Body of pancreas (tissue), 4 donors: ENCODE results near the gene TEAD1. TPM values are rescaled to one million over a fixed set of nuclear protein-coding genes. Genes with fewer than 3 reads are reported as not detected.

ENCODE experiments used
- ATAC-seq: fragments of 150-250 bp; one replicate; pipeline ENCODE4 v1.9.1; 2016
- DNase-seq, 4 donors: peaks; one replicate each; pipeline ENCODE4 v3.0.0-alpha.2; 2019
- H3K27ac ChIP-seq, 4 donors: fragments of 200-600 bp; sonication (generic); 1 replicate in 3 of 4; 2 replicates in 1 of 4; pipeline versions ENCODE4 v1.5.1 to v1.6.1; 2016 to 2019; ENCODE audit warnings: mild to moderate bottlenecking in 1 of 4, mixed read lengths in 1 of 4, moderate library complexity in 1 of 4
- H3K27me3 ChIP-seq, 2 donors: fragments of 200-600 bp; sonication (generic); one replicate each; pipeline ENCODE4 v1.6.0; 2016; ENCODE audit warnings: mild to moderate bottlenecking in 1 of 2
- H3K36me3 ChIP-seq, 2 donors: fragments of 200-600 bp; sonication (generic); replicated peaks in 1 of 2; 2 replicates each; pipeline ENCODE4 v1.5.1; 2016; ENCODE audit warnings: low read depth in 2 of 2; ENCODE audit not compliant: insufficient read depth in 1 of 2
- H3K4me1 ChIP-seq: fragments of 200-600 bp; sonication (generic); one replicate; pipeline ENCODE4 v1.6.0; 2016
- H3K4me3 ChIP-seq, 2 donors: fragments of 200-600 bp; sonication (generic); 1 replicate in 1 of 2; 2 replicates in 1 of 2; pipeline ENCODE4 v1.5.1; 2016 to 2019
- H3K9me3 ChIP-seq, 3 donors: fragments of 200-600 bp; sonication (generic); 1 replicate in 2 of 3; 2 replicates in 1 of 3; pipeline ENCODE4 v1.5.1; 2016
- POLR2A ChIP-seq, 3 donors: fragments of 450-650 bp; IDR thresholded peaks; one replicate each; pipeline ENCODE4 v1.6.1; 2016; ENCODE audit warnings: antibody characterized with exemption in 3 of 3, mild to moderate bottlenecking in 2 of 3
- WGBS, 2 donors: methylation state at CpG; one replicate each; pipeline ENCODE4 v1.1.5; 2017; 5-methylcytosine and 5-hydroxymethylcytosine counted together
- intact Hi-C: fragments of 100-400 bp; cut with DNase I; formaldehyde crosslinking; loops from one replicate; pipeline ENCODE4 v1.15.1; 2023
- total RNA-seq, 2 donors: library from RNA; depleted of rRNA; stranded (reverse); fragments of >200 nt; gene quantifications; one replicate each; pipeline ENCODE4 v1.1.0, GENCODE V29; 2016
- TF ChIP-seq, protein P1 (sequence below), 7 experiments: fragments of 450-650 bp in 4 of 7; fragments of 200-600 bp in 3 of 7; sonication (generic) in 3 of 7; IDR thresholded peaks; one replicate each; pipeline ENCODE4 v1.5.1; 2016 to 2019; ENCODE audit warnings: antibody characterized with exemption in 7 of 7

Gene TEAD1
- total RNA-seq, 2 donors from 2014 or later = 36.9 to 55.0 TPM

GRCh38 chr11:12639388-12639787, 34.8 kb upstream of the TEAD1 start:
- ATAC-seq = no peak
- Histone ChIP-seq H3K27me3 (no peaks in the 10 kb centered on the region), H3K27ac (no peak overlapping the region), H3K9me3 (no peaks in the 10 kb centered on the region), H3K4me3 (no peak overlapping the region), H3K36me3 (no peaks in the 10 kb centered on the region), H3K4me1 (no peaks in the 10 kb centered on the region)
- no peak for DNase-seq
- TF ChIP-seq, protein P1, sequence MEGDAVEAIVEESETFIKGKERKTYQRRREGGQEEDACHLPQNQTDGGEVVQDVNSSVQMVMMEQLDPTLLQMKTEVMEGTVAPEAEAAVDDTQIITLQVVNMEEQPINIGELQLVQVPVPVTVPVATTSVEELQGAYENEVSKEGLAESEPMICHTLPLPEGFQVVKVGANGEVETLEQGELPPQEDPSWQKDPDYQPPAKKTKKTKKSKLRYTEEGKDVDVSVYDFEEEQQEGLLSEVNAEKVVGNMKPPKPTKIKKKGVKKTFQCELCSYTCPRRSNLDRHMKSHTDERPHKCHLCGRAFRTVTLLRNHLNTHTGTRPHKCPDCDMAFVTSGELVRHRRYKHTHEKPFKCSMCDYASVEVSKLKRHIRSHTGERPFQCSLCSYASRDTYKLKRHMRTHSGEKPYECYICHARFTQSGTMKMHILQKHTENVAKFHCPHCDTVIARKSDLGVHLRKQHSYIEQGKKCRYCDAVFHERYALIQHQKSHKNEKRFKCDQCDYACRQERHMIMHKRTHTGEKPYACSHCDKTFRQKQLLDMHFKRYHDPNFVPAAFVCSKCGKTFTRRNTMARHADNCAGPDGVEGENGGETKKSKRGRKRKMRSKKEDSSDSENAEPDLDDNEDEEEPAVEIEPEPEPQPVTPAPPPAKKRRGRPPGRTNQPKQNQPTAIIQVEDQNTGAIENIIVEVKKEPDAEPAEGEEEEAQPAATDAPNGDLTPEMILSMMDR (IDR thresholded peaks at IDR 0.05) = no peak
- no peak for TF ChIP-seq POLR2A (IDR thresholded peaks at IDR 0.05)
- intact Hi-C loops = no loop called here

DNA sequence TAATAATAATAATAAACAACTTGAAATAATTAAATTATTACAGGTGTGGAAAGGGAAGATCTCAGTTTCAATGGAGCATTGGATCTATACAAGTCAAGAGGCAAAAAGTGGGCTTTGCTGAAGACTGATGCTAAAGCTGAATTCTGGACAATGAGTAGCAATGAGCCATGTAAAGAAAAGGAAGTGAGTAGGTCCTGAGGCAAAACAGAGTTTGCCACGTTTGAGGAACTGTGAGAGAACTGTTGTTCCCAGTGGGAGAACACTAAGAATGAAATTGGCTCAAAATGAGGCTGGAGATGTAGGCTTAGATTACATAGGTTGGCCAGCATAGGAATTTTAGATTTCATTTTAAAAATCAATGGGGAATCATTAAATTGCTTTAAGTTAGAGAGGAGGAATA, 33.9 kb upstream of the TEAD1 start:
- H3K4me1 ChIP-seq = no peaks in the 10 kb centered on the region
- DNase-seq (no peak), ATAC-seq (no peak)
- no peaks in the 10 kb centered on the region for H3K9me3 ChIP-seq
- TF ChIP-seq, protein P1 (IDR thresholded peaks at IDR 0.05) = no peak
- TF ChIP-seq POLR2A (IDR thresholded peaks at IDR 0.05) = no peak
- intact Hi-C loops = no loop called here
- no peak overlapping the region for H3K4me3 ChIP-seq
- no peak overlapping the region for H3K27ac ChIP-seq
- H3K27me3 ChIP-seq = no peaks in the 10 kb centered on the region
- H3K36me3 ChIP-seq = no peaks in the 10 kb centered on the region
- 23 to 31% methylated on average over 1 of the region's 1 CpG for WGBS, 2 donors

- DNase-seq (no peak), ATAC-seq (no peak)
- 90 to 100% methylated on average over 3 of the region's 3 CpGs for WGBS, 2 donors
- no peaks in the 10 kb centered on the region for H3K4me1 ChIP-seq
- TF ChIP-seq, protein P1 (IDR thresholded peaks at IDR 0.05) = no peak
- TF ChIP-seq POLR2A (IDR thresholded peaks at IDR 0.05) = no peak
- no peak overlapping the region for H3K27ac ChIP-seq
- intact Hi-C loops = no loop called here
- no peaks in the 10 kb centered on the region for H3K36me3 ChIP-seq
- H3K4me3 ChIP-seq = no peak overlapping the region
- H3K27me3 ChIP-seq = no peaks in the 10 kb centered on the region
- H3K9me3 ChIP-seq = no peaks in the 10 kb centered on the region
Measured at GRCh38 chr11:12640926-12641849, 33.0 kb upstream of the TEAD1 start.

GRCh38 chr11:12642040-12642439, 32.2 kb upstream of the TEAD1 start:
- ATAC-seq (no peak), DNase-seq (no peak)
- H3K9me3 ChIP-seq = no peaks in the 10 kb centered on the region
- no peaks in the 10 kb centered on the region for H3K36me3 ChIP-seq
- 79 to 82% methylated on average over 5 of the region's 5 CpGs for WGBS, 2 donors
- H3K4me1 ChIP-seq = no peaks in the 10 kb centered on the region
- H3K27ac ChIP-seq = no peak overlapping the region
- TF ChIP-seq POLR2A (IDR thresholded peaks at IDR 0.05) = no peak
- TF ChIP-seq, protein P1 (IDR thresholded peaks at IDR 0.05) = no peak
- intact Hi-C loops = no loop called here
- no peaks in the 10 kb centered on the region for H3K27me3 ChIP-seq
- no peak overlapping the region for H3K4me3 ChIP-seq
